GM12892 (cell line): ENCODE measurements around the gene HIBCH.
"Not testable (repeated sequence)": the region's sequence is repeated elsewhere in the genome, so short reads cannot be mapped to it uniquely, and the experiment has no call there.

ENCODE experiments used
- DNase-seq: peaks from one replicate; pipeline ENCODE4 v3.0.0; 2011; ENCODE audit not compliant: insufficient read length
- FAIRE-seq: peaks from 2 replicates; lab custom pipeline; 2011; peaks lifted over from hg19 to GRCh38; lab: Jason Lieb, UNC
- POLR2A ChIP-seq: IDR thresholded peaks from 2 replicates; pipeline ENCODE4 v1.6.1; 2011; ENCODE audit warnings: low read depth, low read length, control low read depth
- POLR2AphosphoS5 ChIP-seq: IDR thresholded peaks from 2 replicates; pipeline ENCODE4 v1.6.1; 2011; ENCODE audit warnings: low read depth, low read length, control low read depth
- TAF1 ChIP-seq: IDR thresholded peaks from 2 replicates; pipeline ENCODE4 v1.6.1; 2011; ENCODE audit warnings: low read depth, mild to moderate bottlenecking, control low read depth, low read length, borderline replicate concordance

The HIBCH gene

GRCh38 chr2:190318514-190318913, 1.1 kb downstream of the HIBCH start:
- TF ChIP-seq POLR2A (no peak), TAF1 (no peak), POLR2AphosphoS5 (no peak)
- FAIRE-seq, result peak; percentile 67
- DNase-seq, result no peak

GRCh38 chr2:190315273-190315672, 4.4 kb downstream of the HIBCH start:
- FAIRE-seq (no peak), DNase-seq (no peak)
- no peak for TF ChIP-seq POLR2AphosphoS5
- no peak for TF ChIP-seq POLR2A
- TF ChIP-seq TAF1, result no peak

- TF ChIP-seq POLR2A, result no peak
- TF ChIP-seq POLR2AphosphoS5, result no peak
- TF ChIP-seq TAF1, result no peak
- no peak for FAIRE-seq
Measured at GRCh38 chr2:190313880-190314279, 5.7 kb downstream of the HIBCH start.

GRCh38 chr2:190312635-190313025, 7.0 kb downstream of the HIBCH start:
- FAIRE-seq, DNase-seq: not testable (repeated sequence)

More at GRCh38 chr2:190313880-190314279, 5.7 kb downstream of the HIBCH start:
- no peak for DNase-seq

- FAIRE-seq, result no peak
- TF ChIP-seq POLR2AphosphoS5, result no peak
- TF ChIP-seq POLR2A, result no peak
- no peak for TF ChIP-seq TAF1
- DNase-seq, result no peak
Measured at GRCh38 chr2:190311893-190312634, 7.6 kb downstream of the HIBCH start.

- no peak for TF ChIP-seq POLR2AphosphoS5
- FAIRE-seq, result no peak
- no peak for DNase-seq
Measured at GRCh38 chr2:190308031-190308430, 11.6 kb downstream of the HIBCH start.

- FAIRE-seq (peak; percentile 63), DNase-seq (no peak)
- no peak for TF ChIP-seq TAF1
- TF ChIP-seq POLR2A, result no peak
- no peak for TF ChIP-seq POLR2AphosphoS5
Measured at GRCh38 chr2:190304404-190304803, 15.2 kb downstream of the HIBCH start.

- TF ChIP-seq POLR2AphosphoS5 (no peak), POLR2A (no peak), TAF1 (no peak)
- FAIRE-seq, result no peak
- no peak for DNase-seq
Measured at GRCh38 chr2:190303647-190304046, 16.0 kb downstream of the HIBCH start.

- TF ChIP-seq POLR2A (no peak), POLR2AphosphoS5 (no peak), TAF1 (no peak)
- DNase-seq (no peak), FAIRE-seq (no peak)
Measured at GRCh38 chr2:190302052-190302451, 17.6 kb downstream of the HIBCH start.

- no peak for FAIRE-seq
- TF ChIP-seq POLR2AphosphoS5 (no peak), TAF1 (no peak), POLR2A (no peak)
Measured at GRCh38 chr2:190301032-190301431, 18.6 kb downstream of the HIBCH start.

GRCh38 chr2:190297880-190298279, 21.7 kb downstream of the HIBCH start:
- DNase-seq, FAIRE-seq: not testable (repeated sequence)

More at GRCh38 chr2:190301032-190301431, 18.6 kb downstream of the HIBCH start:
- DNase-seq, result no peak

- TF ChIP-seq TAF1 (no peak), POLR2AphosphoS5 (no peak), POLR2A (no peak)
- no peak for DNase-seq
- no peak for FAIRE-seq
Measured at GRCh38 chr2:190283783-190284182, 35.8 kb downstream of the HIBCH start.

GRCh38 chr2:190280565-190281350, 38.9 kb downstream of the HIBCH start:
- DNase-seq, result no peak

GRCh38 chr2:190279256-190280134, 40.1 kb downstream of the HIBCH start:
- FAIRE-seq, DNase-seq: not testable (repeated sequence)

More at GRCh38 chr2:190280565-190281350, 38.9 kb downstream of the HIBCH start:
- TF ChIP-seq POLR2A (no peak), POLR2AphosphoS5 (no peak), TAF1 (no peak)
- FAIRE-seq, result peak; percentile 27
